ENCODE results near the gene VOPP1.

- no peak for TF ChIP-seq CTCF (IDR thresholded peaks at IDR 0.05)
- TF ChIP-seq POLR2A (IDR thresholded peaks at IDR 0.05) = no peak
These were observed 114.5 kb downstream of the VOPP1 start for GRCh38 chr7:55457801-55458200.
